B cell (primary cell): ENCODE measurements around the gene TTC34. TPM values are rescaled to one million over a fixed set of nuclear protein-coding genes. Genes with fewer than 3 reads are reported as not detected.
A peak's percentile ranks its signal among the peaks of the same experiment; 100 is the strongest.

ENCODE experiments used
- ATAC-seq: fragments of 200-7000 bp; cut with Tn5 transposase; one replicate; pipeline ENCODE4 v1.10.0; 2021; ENCODE audit warnings: low read depth, mild to moderate bottlenecking, moderate number of reproducible peaks, moderate library complexity
- CTCF ChIA-PET: fragments of 350-600 bp; sonication (Branson Sonifier 250); formaldehyde crosslinking; loops from one replicate; lab custom pipeline; 2021; ENCODE audit warnings: antibody characterized with exemption, inconsistent platforms; lab: Charles Lee
- POLR2A ChIA-PET: fragments of 350-600 bp; sonication (Branson Sonifier 250); formaldehyde crosslinking; loops from one replicate; lab custom pipeline; 2021; ENCODE audit warnings: antibody characterized with exemption; lab: Charles Lee
- DNase-seq: peaks from one replicate; pipeline ENCODE4 v3.0.0; 2013
- H2AFZ ChIP-seq: 2 replicates; pipeline ENCODE4 v1.6.1; 2012; ENCODE audit warnings: mild to moderate bottlenecking, low read depth, low read length; ENCODE audit not compliant: insufficient read depth, poor library complexity, severe bottlenecking
- H3K27ac ChIP-seq, 2 donors: 1 replicate in 1 of 2; 2 replicates in 1 of 2; pipeline ENCODE4 v1.5.1; 2012 to 2013; ENCODE audit warnings: low read length in 2 of 2, mild to moderate bottlenecking in 2 of 2, moderate library complexity in 1 of 2
- H3K27me3 ChIP-seq, 4 experiments: fragments of 200-600 bp in 1 of 4; sonication (generic) in 1 of 4; replicated peaks in 1 of 4; 1 replicate in 2 of 4; 2 replicates in 2 of 4; pipeline versions ENCODE4 v1.6.1 to v1.7.0; 2013 to 2016; ENCODE audit warnings: low read length in 3 of 4, mild to moderate bottlenecking in 2 of 4, mixed read lengths in 1 of 4, moderate library complexity in 1 of 4; ENCODE audit not compliant: insufficient read depth in 4 of 4, control insufficient read depth in 3 of 4; ENCODE audit errors: control extremely low read depth in 1 of 4
- H3K36me3 ChIP-seq, 2 experiments: replicated peaks in 1 of 2; 1 replicate in 1 of 2; 2 replicates in 1 of 2; pipeline versions ENCODE4 v1.6.1 to v1.7.1; 2013; ENCODE audit warnings: low read length in 1 of 2; ENCODE audit not compliant: insufficient read depth in 2 of 2, control insufficient read depth in 1 of 2; ENCODE audit errors: control extremely low read depth in 1 of 2, extremely low read depth in 1 of 2
- H3K4me1 ChIP-seq, 2 donors: fragments of 200-600 bp in 1 of 2; sonication (generic) in 1 of 2; 1 replicate in 1 of 2; 2 replicates in 1 of 2; pipeline versions ENCODE4 v1.5.1 to v1.6.1; 2013 to 2017; ENCODE audit warnings: low read length in 2 of 2; ENCODE audit not compliant: control insufficient read depth in 2 of 2, insufficient read depth in 2 of 2
- H3K4me2 ChIP-seq: replicated peaks from 2 replicates; pipeline ENCODE3; 2012; ENCODE audit warnings: mild to moderate bottlenecking, low read depth, low read length; ENCODE audit not compliant: poor library complexity, severe bottlenecking
- H3K4me3 ChIP-seq, 5 experiments: fragments of 200-600 bp in 1 of 5; sonication (generic) in 1 of 5; 1 replicate in 3 of 5; 2 replicates in 2 of 5; pipeline versions ENCODE4 v1.5.1 to v1.7.0; 2011 to 2016; ENCODE audit warnings: low read length in 4 of 5, mild to moderate bottlenecking in 4 of 5, low read depth in 2 of 5, control low read depth in 1 of 5, moderate library complexity in 1 of 5; ENCODE audit not compliant: insufficient read depth in 1 of 5; ENCODE audit errors: control extremely low read depth in 1 of 5, extremely low read depth in 1 of 5
- H3K79me2 ChIP-seq: fragments of 200-600 bp; sonication (generic); one replicate; pipeline ENCODE4 v1.6.0; 2016; ENCODE audit warnings: low read length; ENCODE audit not compliant: control insufficient read depth, insufficient read depth
- H3K9ac ChIP-seq: fragments of 200-600 bp; sonication (generic); 2 replicates; pipeline ENCODE4 v1.6.1; 2017; ENCODE audit warnings: mild to moderate bottlenecking, low read length, moderate library complexity
- H3K9me3 ChIP-seq, 3 donors: one replicate each; pipeline versions ENCODE4 v1.6.1 to v1.7.1; 2013; ENCODE audit warnings: low read length in 2 of 3; ENCODE audit not compliant: control insufficient read depth in 2 of 3, insufficient read depth in 1 of 3; ENCODE audit errors: control extremely low read depth in 1 of 3
- H4K20me1 ChIP-seq: 2 replicates; pipeline ENCODE4 v1.6.0; 2012; ENCODE audit warnings: mild to moderate bottlenecking, low read length; ENCODE audit not compliant: insufficient read depth, control insufficient read depth, poor library complexity, severe bottlenecking
- H3K27ac Mint-ChIP-seq: one replicate; pipeline ENCODE4 v1.8.0; 2021; ENCODE audit warnings: mixed read lengths
- H3K27me3 Mint-ChIP-seq: one replicate; pipeline ENCODE4 v1.8.0; 2021; ENCODE audit warnings: mixed read lengths
- H3K4me1 Mint-ChIP-seq: one replicate; pipeline ENCODE4 v1.8.0; 2021; ENCODE audit warnings: mixed read lengths
- H3K4me3 Mint-ChIP-seq: one replicate; pipeline ENCODE4 v1.8.0; 2021; ENCODE audit warnings: mixed read lengths
- H3K9me3 Mint-ChIP-seq: one replicate; pipeline ENCODE4 v1.8.0; 2022; ENCODE audit warnings: mixed read lengths; ENCODE audit not compliant: insufficient read depth
- CTCF ChIP-seq: fragments of 200-600 bp; IDR thresholded peaks from one replicate; pipeline ENCODE4 v1.8.0; 2022; ENCODE audit warnings: antibody characterized with exemption, mild to moderate bottlenecking
- EZH2 ChIP-seq: IDR thresholded peaks from 2 replicates; pipeline ENCODE4 v1.6.1; 2012; ENCODE audit warnings: borderline replicate concordance, low read depth, mild to moderate bottlenecking, moderate library complexity, low read length; ENCODE audit not compliant: insufficient read depth, poor library complexity, severe bottlenecking
- WGBS: methylation state at CpG from one replicate; pipeline ENCODE4 v1.1.5; 2013; ENCODE audit warnings: missing lambda C conversion rate; ENCODE audit not compliant: insufficient coverage; 5-methylcytosine and 5-hydroxymethylcytosine counted together
- intact Hi-C: fragments of 100-400 bp; cut with micrococcal nuclease; formaldehyde crosslinking; loops from one replicate; pipeline ENCODE4 v1.10.0; 2022
- polyA plus RNA-seq: library from polyadenylated mRNA; depleted of rRNA; stranded (reverse); fragments of >200 nt; gene quantifications from 2 replicates; pipeline ENCODE4 v1.2.3, GENCODE V29; 2012
- total RNA-seq, 2 donors: library from RNA; stranded (reverse); fragments of 120-200 nt in 1 of 2; gene quantifications; 1 replicate in 1 of 2; 2 replicates in 1 of 2; pipeline versions ENCODE4 v1.2.3 to v1.2.4, GENCODE V29; 2013 to 2022

Gene TTC34
- total and polyA plus RNA-seq, 2 donors (not counting 1 experiment from before 2014, with no cell fraction given), result 2.1 to 8.1 TPM

- H3K27me3 ChIP-seq, result peaks cover 0 to 19% (median 1%) of the 10 kb centered on the region in 4 experiments
- no peaks in the 10 kb centered on the region for H3K36me3 ChIP-seq
- no peak for ATAC-seq
- WGBS, result 73% methylated on average over 34 of the region's 34 CpGs
- no peak overlapping the region for H3K9ac ChIP-seq
- no peak overlapping the region for H3K4me2 ChIP-seq
- DNase-seq, result peak; percentile 7
- no peaks in the 10 kb centered on the region for H3K4me1 Mint-ChIP-seq
- no peak overlapping the region for H2AFZ ChIP-seq
- no peak overlapping the region for H3K4me3 ChIP-seq
- H3K27ac ChIP-seq, result no peak overlapping the region
- no peak overlapping the region for H3K27ac Mint-ChIP-seq
- H3K79me2 ChIP-seq, result no peaks in the 10 kb centered on the region
- TF ChIP-seq EZH2 (no peak), CTCF (no peak)
- H4K20me1 ChIP-seq, result no peaks in the 10 kb centered on the region
- H3K4me1 ChIP-seq, result peaks cover 0 to 3% of the 10 kb centered on the region in 2 donors
- intact Hi-C loops, result no loop called here
- CTCF ChIA-PET, result interaction anchor here (0.8 to 1.2 kb wide), 3 partner anchors 12 to 402 kb away, joined by 3 read pairs; partner anchors contain the start of gene TNFRSF14
- POLR2A ChIA-PET, result no interaction called here
- peaks cover 2% of the 10 kb centered on the region for H3K9me3 Mint-ChIP-seq
- H3K4me3 Mint-ChIP-seq, result no peak overlapping the region
- peaks cover 2 to 8% (median 5%) of the 10 kb centered on the region in 3 donors for H3K9me3 ChIP-seq
- peaks cover 21% of the 10 kb centered on the region for H3K27me3 Mint-ChIP-seq
Observed at GRCh38 chr1:2597441-2598328, 203.8 kb downstream of the TTC34 start.
